Stimulated activated CD4-positive, alpha-beta T cell treated with anti-CD3 and anti-CD28 coated beads, Interleukin-12 subunit alpha, Interleukin-12 subunit beta, amount 100 ng/mL, for 4 hours (primary cell): Measurements from ENCODE around the gene OR1C1.
"Not testable (repeated sequence)": the region's sequence is repeated elsewhere in the genome, so short reads cannot be mapped to it uniquely, and the experiment has no call there.

ENCODE experiments used
- DNase-seq: peaks from one replicate; pipeline ENCODE4 v3.0.0-alpha.2; 2020

OR1C1 gene, protein sequence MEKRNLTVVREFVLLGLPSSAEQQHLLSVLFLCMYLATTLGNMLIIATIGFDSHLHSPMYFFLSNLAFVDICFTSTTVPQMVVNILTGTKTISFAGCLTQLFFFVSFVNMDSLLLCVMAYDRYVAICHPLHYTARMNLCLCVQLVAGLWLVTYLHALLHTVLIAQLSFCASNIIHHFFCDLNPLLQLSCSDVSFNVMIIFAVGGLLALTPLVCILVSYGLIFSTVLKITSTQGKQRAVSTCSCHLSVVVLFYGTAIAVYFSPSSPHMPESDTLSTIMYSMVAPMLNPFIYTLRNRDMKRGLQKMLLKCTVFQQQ

DNA sequence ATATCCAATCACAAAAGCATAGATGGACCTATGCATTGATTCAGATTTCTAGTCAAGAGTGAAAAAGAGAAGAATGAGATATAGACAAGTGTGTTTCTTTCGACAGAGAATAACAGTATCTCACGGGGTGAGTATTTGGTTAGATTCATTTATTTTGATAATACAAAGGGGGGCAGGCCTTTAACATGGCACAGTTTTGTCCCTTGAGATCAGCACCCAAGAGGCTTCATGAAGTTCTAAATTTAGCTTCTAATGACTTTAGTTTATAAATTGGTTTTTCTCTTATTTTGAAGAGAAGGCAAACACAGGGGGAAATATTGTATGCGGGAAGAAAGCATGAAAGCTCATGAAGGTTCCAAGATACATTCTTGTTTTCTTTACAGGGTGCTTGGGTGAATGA is at the start of gene OR1C1:
OR1C1 (minus strand) TSS at position 101 of the 400 bp plus-strand sequence. CDS start 2,150 bp downstream, outside the sequence.
- DNase-seq: no peak

GRCh38 chr1:247797518-247797917 is 37.2 kb upstream of the OR1C1 start:
- no peak for DNase-seq

DNA sequence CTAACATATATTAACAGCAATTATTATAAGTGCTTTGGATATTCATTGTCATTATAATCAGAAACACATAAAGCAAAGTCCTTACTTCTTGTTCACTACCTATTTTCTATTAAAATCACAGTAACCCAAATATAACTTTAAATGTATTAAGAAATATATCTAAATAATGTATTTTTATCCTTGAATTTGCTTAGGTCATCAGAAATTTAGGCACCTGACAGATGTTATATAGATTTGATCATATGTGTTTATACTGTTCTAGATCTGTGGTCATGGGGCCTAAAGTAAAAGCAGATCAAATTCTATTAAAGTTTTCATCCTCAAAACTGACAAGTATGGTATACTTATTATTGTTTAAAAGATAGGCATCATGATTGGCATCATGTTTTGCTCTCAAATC is 9.2 kb upstream of the OR1C1 start:
- no peak for DNase-seq

GRCh38 chr1:247754311-247754710 is 6.0 kb downstream of the OR1C1 start:
- not testable (repeated sequence) for DNase-seq

DNA sequence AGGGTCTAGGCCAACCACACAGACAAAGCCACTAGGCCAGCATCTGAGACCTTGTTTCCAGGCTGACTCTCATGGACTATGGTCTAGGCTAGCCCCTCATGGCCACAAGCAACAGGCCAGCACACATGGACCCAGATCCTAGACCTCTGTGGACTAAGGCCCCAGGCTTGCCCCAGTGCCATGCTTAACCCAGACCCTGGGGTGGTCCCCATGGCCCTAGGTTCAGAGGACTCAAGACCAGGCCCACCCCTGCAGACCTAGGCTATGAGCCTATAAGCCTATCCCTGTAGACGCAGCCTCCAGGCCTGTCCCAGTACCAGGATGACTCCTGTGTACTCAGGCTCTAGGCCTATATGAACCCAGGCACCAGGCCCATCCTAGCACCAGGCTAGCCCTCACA is 10.5 kb downstream of the OR1C1 start:
- no peak for DNase-seq

- no peak for DNase-seq
Measured at GRCh38 chr1:247748041-247748440, 12.3 kb downstream of the OR1C1 start, which contains the start of gene OR14A2. Gene OR14A2 (minus strand): TSS chr1:247748141.

DNA sequence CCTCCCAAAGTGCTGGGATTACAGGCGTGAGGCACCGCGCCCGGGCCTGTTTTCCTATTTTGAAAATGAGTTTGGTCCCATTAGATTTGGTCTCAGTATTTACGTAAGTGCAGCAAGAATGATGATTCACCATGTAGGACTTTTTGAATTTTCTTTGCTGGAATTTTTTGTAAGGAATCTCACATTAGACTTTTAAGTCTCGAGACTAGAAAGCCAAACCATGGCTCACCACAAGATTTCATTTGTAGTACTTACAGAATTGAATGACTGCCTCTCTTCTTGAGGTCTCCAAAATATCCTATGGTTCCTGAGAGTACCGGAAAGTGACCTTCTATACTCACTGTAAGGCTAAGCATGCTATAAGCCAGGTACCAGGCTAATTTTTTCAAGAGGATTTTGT is 12.7 kb downstream of the OR1C1 start:
- DNase-seq: no peak

DNA sequence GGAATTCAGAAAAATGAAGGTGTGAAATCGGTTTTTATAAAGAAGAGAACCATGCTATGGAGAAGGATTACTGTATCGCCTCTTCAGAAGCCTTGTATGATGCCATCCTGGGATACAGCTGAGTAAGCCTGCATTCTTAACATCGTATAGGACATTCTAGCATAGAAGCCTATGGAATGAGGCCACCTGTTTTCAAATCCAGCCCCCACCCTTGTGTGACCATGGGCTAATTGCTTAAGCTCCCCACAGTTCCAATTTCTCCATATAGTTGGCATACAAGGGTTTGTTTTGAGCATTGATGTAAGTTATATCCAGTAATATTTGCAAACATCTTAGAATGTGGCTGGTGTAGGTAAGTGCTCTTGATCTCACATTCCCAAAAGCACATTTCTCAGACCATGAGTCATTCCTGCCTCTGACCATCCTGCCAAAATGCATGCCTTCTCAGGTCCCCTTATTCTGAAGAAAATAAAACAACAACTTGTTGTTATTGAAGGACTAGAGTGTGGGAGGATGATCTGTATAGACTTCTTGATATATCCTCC is 13.9 kb downstream of the OR1C1 start:
- no peak for DNase-seq

GRCh38 chr1:247742215-247742760 is 18.1 kb downstream of the OR1C1 start:
- DNase-seq: not testable (repeated sequence)

GRCh38 chr1:247741756-247742155 is 18.6 kb downstream of the OR1C1 start:
- no peak for DNase-seq

- no peak for DNase-seq
Measured at GRCh38 chr1:247740721-247741120, 19.6 kb downstream of the OR1C1 start.

DNA sequence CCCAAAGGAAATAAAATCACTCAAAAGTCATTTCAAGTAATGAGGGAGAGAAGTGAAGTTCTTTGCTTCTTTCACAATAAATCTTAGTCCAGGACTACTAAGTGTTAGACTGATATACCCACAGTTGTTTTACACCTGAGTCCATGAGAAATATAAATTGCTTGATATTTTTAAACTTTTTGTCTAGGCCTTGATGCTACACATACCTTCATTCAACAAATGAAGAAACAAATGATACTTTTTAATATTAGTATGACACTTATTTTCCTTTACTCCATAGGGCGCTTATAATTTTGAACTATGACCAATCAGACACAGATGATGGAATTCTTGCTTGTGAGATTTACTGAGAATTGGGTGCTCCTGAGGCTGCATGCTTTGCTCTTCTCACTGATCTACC is 22.0 kb downstream of the OR1C1 start, which contains the start of gene OR14K1:
OR14K1 (plus strand) TSS at position 301 of the 400 bp plus-strand sequence; CDS start at position 301, 0 bp downstream.
- no peak for DNase-seq

DNA sequence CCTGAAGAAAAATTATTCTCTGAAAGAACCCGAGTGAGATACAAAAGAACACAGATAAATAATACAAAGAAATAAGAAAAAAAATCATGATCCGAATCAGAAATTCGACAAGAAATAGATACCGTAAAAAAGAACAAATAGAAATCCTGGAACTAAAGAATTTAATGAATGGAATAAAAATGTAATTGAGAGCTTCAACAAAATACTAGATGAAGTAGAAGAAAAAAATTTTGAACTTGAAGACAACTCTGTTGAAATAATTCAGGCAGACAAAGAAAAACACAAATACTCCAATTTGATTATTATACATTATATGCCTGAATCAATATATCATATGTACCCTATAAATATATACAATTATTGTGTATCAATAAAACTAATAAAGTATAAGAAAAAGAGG is 39.1 kb downstream of the OR1C1 start:
- no peak for DNase-seq

GRCh38 chr1:247716546-247716945 is 43.8 kb downstream of the OR1C1 start, which contains the start of gene OR6F1:
Gene OR6F1 (minus strand): TSS chr1:247716646. CDS start chr1:247712755, 3,891 bp downstream.
- no peak for DNase-seq

- DNase-seq: no peak
Measured at GRCh38 chr1:247713753-247714152, 46.6 kb downstream of the OR1C1 start.

DNA sequence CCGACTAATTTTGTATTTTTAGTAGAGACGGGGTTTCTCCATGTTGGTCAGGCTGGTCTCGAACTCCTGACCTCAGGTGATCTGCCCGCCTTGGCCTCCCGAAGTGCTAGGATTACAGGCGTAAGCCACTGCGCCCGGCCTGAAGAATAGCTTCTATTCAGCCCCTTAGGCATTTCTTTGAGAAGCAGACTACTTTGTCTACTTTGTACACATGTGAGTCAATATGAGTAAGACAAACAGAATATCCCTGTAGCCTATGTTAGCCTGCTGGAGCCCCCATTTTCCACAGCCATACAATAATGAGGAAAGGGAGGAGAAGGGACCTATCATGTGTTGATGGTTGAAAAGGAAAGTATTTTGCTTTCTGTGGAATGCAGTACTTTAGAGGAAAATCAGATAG is 49.7 kb downstream of the OR1C1 start:
- not testable (repeated sequence) for DNase-seq
